ENCODE results near the gene FASLG.

DNA sequence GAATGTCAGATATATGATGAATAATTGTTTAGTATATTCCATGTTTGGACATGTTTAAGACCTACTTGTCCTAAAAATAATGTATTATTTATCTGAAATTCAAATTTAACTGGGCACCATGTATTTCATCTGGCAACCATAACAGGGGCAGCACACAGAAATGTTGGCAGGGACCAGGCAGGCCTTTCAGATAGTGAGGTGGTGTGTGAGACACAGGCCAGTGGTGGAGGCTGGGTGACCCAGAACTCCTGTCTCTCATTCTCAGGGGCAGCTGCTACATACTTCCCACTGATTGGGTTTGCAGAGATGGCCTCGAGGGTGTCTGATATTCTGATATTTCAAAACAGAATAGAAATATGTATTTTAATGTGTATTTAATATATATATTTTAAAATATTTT is 1.3 kb upstream of the FASLG start:
- TF ChIP-seq CTCF (IDR thresholded peaks at IDR 0.05): no peak
- TF ChIP-seq POLR2A (IDR thresholded peaks at IDR 0.05; ENCODE audit: low read depth): no peak
- no peak for TF ChIP-seq POLR2AphosphoS5 (IDR thresholded peaks at IDR 0.05)
- no peak for TF ChIP-seq EP300 (IDR thresholded peaks at IDR 0.05)
